ENCODE measurements around the gene RALGAPA1.
"Not testable (repeated sequence)": the region's sequence is repeated elsewhere in the genome, so short reads cannot be mapped to it uniquely, and the experiment has no call there.

RALGAPA1 gene

DNA sequence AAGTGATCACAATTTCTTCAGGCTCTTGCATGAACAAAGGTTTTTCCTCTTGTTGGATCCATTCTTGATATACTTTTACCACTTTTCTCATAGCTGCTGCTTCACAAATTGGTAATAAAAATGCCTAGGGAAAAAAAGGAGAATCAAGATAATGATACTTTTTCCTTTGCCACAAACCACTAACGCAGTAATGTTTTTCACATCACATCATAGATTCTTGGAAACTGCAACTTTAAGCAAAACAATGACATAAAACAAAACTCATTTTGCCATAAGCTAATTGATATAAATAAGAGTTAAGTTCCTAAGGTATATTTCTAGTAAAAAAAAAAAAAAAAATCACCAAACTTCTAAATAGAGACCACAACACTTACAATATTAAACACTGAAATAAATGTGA lies 66.7 kb downstream of the RALGAPA1 start:
- H3K4me3 ChIP-seq (replicated peaks; ENCODE audit: low read depth, low read length): no peak overlapping the region
- DNase-seq (ENCODE audit: low read depth): no peak
- TF ChIP-seq, protein P1, sequence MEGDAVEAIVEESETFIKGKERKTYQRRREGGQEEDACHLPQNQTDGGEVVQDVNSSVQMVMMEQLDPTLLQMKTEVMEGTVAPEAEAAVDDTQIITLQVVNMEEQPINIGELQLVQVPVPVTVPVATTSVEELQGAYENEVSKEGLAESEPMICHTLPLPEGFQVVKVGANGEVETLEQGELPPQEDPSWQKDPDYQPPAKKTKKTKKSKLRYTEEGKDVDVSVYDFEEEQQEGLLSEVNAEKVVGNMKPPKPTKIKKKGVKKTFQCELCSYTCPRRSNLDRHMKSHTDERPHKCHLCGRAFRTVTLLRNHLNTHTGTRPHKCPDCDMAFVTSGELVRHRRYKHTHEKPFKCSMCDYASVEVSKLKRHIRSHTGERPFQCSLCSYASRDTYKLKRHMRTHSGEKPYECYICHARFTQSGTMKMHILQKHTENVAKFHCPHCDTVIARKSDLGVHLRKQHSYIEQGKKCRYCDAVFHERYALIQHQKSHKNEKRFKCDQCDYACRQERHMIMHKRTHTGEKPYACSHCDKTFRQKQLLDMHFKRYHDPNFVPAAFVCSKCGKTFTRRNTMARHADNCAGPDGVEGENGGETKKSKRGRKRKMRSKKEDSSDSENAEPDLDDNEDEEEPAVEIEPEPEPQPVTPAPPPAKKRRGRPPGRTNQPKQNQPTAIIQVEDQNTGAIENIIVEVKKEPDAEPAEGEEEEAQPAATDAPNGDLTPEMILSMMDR (IDR thresholded peaks at IDR 0.05; ENCODE audit: low read length, missing control alignments): no peak

DNA sequence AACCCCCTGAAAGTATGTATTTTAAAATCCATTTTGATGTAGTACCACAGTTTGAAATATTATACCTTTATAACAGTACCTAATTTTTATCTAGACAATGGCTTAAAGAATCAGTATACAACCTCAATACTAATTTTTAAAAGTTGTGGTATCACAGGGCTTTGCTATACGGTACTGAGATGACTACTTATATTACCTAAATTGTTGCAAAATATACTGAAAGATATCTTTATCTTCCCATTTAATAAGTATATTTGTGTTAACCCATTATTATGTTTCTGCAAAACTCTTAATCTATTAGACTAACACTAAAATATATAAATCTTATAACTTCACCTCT lies 67.1 kb downstream of the RALGAPA1 start:
- TF ChIP-seq, protein P1 (IDR thresholded peaks at IDR 0.05; ENCODE audit: low read length, missing control alignments): no peak

DNA sequence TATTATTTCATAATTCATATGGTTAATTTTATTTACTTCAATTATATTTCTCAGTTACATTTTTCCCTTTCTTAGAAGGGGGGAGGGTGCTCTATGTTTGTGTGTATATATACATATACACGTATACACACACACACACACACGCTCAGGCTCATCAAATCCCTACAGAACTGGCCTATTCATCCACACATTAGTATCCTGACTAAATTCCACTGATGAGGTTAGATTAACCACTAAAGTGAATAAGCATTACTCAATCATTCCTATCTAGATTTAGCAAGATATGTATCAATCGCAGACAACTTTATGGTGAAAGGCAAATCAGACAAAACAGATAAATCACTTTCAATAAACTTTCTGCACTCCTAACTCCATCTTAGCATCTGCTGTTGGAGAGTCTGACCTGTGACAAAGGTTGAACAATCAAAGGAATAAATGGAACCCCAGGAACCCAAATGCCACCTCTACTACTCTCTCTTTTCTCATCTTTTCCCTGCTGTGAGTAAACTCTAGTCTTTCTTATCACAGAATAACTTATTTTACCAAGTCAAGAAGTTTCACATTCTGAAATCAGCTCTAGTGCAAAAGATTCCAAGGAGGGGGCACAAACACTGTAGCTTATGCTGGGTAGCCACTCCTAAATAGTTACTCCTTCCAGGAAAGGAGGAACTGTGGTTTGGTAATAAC lies 67.6 kb downstream of the RALGAPA1 start:
- TF ChIP-seq, protein P1 (IDR thresholded peaks at IDR 0.05; ENCODE audit: low read length, missing control alignments): no peak
- no peak for DNase-seq (ENCODE audit: low read depth)
- no peak overlapping the region for H3K4me3 ChIP-seq (replicated peaks; ENCODE audit: low read depth, low read length)

More for the DNA sequence above, 67.1 kb downstream of the RALGAPA1 start:
- H3K4me3 ChIP-seq (replicated peaks; ENCODE audit: low read depth, low read length): no peak overlapping the region
- DNase-seq (ENCODE audit: low read depth): no peak

DNA sequence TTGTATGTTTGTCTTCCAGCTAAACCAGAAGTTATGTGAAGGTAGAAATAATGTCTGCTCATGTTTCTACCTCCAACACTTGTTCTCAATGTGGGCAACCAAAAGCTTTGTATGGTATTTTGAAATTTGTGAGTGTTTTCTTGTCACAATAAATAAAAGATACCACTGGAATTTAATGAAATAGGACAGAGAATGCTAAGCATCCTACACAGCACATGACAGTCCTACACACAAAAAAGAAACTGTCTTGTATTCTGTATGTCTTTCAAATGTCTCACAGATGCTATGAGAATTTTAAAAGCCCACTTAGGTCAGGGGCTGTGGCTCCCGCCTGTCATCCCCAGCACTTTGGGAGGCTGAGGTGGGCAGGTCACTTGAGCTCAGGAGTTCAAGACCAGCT lies 68.9 kb downstream of the RALGAPA1 start:
- DNase-seq (ENCODE audit: low read depth): no peak
- H3K4me3 ChIP-seq (replicated peaks; ENCODE audit: low read depth, low read length): no peak overlapping the region
- TF ChIP-seq, protein P1 (IDR thresholded peaks at IDR 0.05; ENCODE audit: low read length, missing control alignments): no peak

DNA sequence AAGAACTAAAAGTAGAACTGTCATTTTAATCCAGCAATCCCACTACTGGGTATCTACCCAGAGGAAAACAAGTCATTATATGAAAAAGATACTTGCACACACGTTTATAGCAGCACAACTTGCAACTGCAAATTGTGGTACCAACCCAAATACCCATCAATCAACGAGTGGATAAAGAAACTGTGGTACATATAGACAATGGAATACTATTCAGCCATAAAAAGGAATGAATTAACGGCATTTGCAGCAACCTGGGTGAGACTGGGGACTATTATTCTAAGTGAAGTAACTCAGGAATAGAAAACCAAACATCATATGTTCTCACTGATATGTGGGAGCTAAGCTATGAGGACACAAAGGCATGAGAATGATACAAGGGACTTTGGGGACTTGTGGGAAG lies 73.9 kb downstream of the RALGAPA1 start:
- H3K4me3 ChIP-seq (replicated peaks; ENCODE audit: low read depth, low read length): not testable (repeated sequence)

DNA sequence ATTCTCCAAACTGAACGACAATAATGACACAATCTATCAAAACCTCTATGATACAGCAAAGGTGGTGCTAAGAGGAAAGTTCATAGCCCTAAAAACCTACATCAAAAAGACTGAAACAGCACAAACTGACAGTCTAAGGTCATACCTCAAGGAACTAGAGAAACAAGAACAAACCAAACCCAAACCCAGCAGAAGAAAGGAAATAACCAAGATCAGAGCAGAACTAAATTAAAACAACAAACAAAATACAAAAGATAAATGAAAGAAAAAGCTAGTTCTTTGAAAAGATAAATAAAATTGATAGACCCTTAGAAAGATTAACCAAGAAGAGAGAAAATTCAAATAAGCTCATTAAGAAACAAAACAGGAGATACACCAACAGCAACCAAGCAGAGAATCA lies 75.6 kb downstream of the RALGAPA1 start:
- DNase-seq (ENCODE audit: low read depth); H3K4me3 ChIP-seq (replicated peaks; ENCODE audit: low read depth, low read length): not testable (repeated sequence)

More for the DNA sequence above, 73.9 kb downstream of the RALGAPA1 start:
- DNase-seq (ENCODE audit: low read depth): not testable (repeated sequence)

DNA sequence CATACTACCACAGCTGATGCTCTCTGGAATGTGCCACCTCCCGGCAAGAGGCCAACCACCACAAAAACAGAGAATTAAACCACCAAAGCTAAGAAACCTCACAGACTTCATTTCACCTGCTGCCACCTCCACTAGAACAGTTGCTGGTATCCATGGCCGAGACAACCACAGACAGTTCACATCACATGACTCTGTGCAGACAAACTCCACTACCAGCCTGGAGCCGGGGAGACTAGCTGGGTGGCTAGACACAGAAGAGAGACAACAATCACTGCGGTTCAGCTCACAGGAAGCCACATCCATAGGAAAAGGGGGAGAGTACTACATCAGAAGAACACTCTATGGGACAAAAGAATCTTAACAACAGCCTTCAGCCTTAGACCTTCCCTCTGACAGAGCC lies 78.2 kb downstream of the RALGAPA1 start:
- TF ChIP-seq, protein P1 (IDR thresholded peaks at IDR 0.05; ENCODE audit: low read length, missing control alignments): no peak
- DNase-seq (ENCODE audit: low read depth): no peak
- H3K4me3 ChIP-seq (replicated peaks; ENCODE audit: low read depth, low read length): no peak overlapping the region

DNA sequence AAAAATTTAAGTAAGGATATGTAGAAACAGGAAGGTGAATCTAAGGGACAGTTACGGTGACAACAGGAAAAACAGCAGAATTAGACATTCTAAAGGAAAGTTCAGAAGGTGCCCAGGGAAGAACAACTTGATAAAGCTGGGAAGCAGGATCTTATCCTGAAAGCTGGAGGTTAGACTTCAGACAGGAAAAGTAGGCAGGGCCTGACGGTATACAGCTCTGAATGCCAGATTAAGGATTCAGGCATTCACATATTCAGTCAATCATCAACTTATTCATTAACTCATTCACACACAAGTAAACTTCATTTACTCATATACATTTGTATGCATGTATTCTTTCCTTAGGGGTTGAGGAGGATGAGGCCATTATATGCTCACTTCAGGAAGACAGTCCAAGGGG lies 81.3 kb downstream of the RALGAPA1 start:
- TF ChIP-seq, protein P1 (IDR thresholded peaks at IDR 0.05; ENCODE audit: low read length, missing control alignments): no peak
- DNase-seq (ENCODE audit: low read depth): no peak
- no peak overlapping the region for H3K4me3 ChIP-seq (replicated peaks; ENCODE audit: low read depth, low read length)
